ENCODE measurements around the gene NARS2.

GRCh38 chr11:78472382-78472781 is 102.3 kb downstream of the NARS2 start:
- no peak for TF ChIP-seq CTCF (conservative IDR thresholded peaks at IDR 0.05 in 1 of 2, IDR thresholded peaks at IDR 0.05 in 1 of 2; ENCODE audit: low read depth in 1 of 2, low read length in 2 of 2)
- no peak for TF ChIP-seq EZH2 (IDR thresholded peaks at IDR 0.05; ENCODE audit: low read length, missing control alignments)

Data from fibroblast of lung (primary cell).